ENCODE results near the gene TSHZ1.

GRCh38 chr18:75230163-75231052 is 19.8 kb downstream of the TSHZ1 start:
- TF ChIP-seq FOSL1 (IDR thresholded peaks at IDR 0.05; ENCODE audit: insufficient read depth, low read depth, low read length), result no peak
- no peak for TF ChIP-seq CTCF (IDR thresholded peaks at IDR 0.05; ENCODE audit: control extremely low read depth in 1 of 3, insufficient read depth in 1 of 3, low read depth in 1 of 3, low read length in 3 of 3)
- TF ChIP-seq EGR1 (IDR thresholded peaks at IDR 0.05; ENCODE audit: borderline replicate concordance, low read depth, low read length), result no peak
- no peak for TF ChIP-seq TBP (IDR thresholded peaks at IDR 0.05; ENCODE audit: low read depth, low read length)
- no peak for TF ChIP-seq EZH2 (IDR thresholded peaks at IDR 0.05; ENCODE audit: low read depth, low read length, severe bottlenecking)
- no peak for TF ChIP-seq TEAD4 (IDR thresholded peaks at IDR 0.05; ENCODE audit: low read depth, low read length)
- no peak for TF ChIP-seq JUN (IDR thresholded peaks at IDR 0.05; ENCODE audit: low read depth, low read length)
- no peak for TF ChIP-seq ZNF274 (IDR thresholded peaks at IDR 0.05; ENCODE audit: borderline replicate concordance, extremely low read depth, low read length)
- no peak for TF ChIP-seq TAF1 (IDR thresholded peaks at IDR 0.05; ENCODE audit: low read depth, low read length)
- no peak for TF ChIP-seq USF2 (IDR thresholded peaks at IDR 0.05; ENCODE audit: low read length)
- TF ChIP-seq CREB1 (IDR thresholded peaks at IDR 0.05), result no peak
- no peak for TF ChIP-seq POLR2A (IDR thresholded peaks at IDR 0.05; ENCODE audit: control extremely low read depth in 1 of 2, low read depth in 2 of 2, low read length in 2 of 2)
